Stomach (tissue), 9 donors: ENCODE measurements around the gene SUV39H1. TPM values are rescaled to one million over a fixed set of nuclear protein-coding genes. Genes with fewer than 3 reads are reported as not detected.
"Not testable (repeated sequence)": the region's sequence is repeated elsewhere in the genome, so short reads cannot be mapped to it uniquely, and the experiment has no call there.

ENCODE experiments used
- DNase-seq, 2 donors: peaks; one replicate each; pipeline versions ENCODE4 v3.0.0 to v3.0.0-alpha.2; 2013 to 2019
- H3K27ac ChIP-seq, 5 donors: fragments of 200-600 bp in 4 of 5; sonication (generic) in 4 of 5; one replicate each; pipeline ENCODE4 v1.5.1; 2013 to 2019; ENCODE audit warnings: mild to moderate bottlenecking in 1 of 5, moderate library complexity in 1 of 5
- H3K27me3 ChIP-seq, 3 donors: fragments of 200-600 bp; sonication (generic); one replicate each; pipeline ENCODE4 v1.5.1; 2017 to 2019; ENCODE audit warnings: mixed run types in 1 of 3
- H3K36me3 ChIP-seq, 4 donors: fragments of 200-600 bp; sonication (generic); 1 replicate in 3 of 4; 2 replicates in 1 of 4; pipeline ENCODE4 v1.5.1; 2016 to 2019
- H3K4me1 ChIP-seq, 4 donors: fragments of 200-600 bp; sonication (generic); one replicate each; pipeline ENCODE4 v1.5.1; 2016 to 2019
- H3K4me3 ChIP-seq, 4 donors: fragments of 200-600 bp; sonication (generic) in 3 of 4; one replicate each; pipeline ENCODE4 v1.5.1; 2016 to 2019; ENCODE audit warnings: mild to moderate bottlenecking in 1 of 4
- H3K9me3 ChIP-seq, 4 donors: fragments of 200-600 bp; sonication (generic); one replicate each; pipeline ENCODE4 v1.5.1; 2016 to 2019
- CTCF ChIP-seq, 7 experiments: fragments of 450-650 bp in 4 of 7; fragments of 200-600 bp in 3 of 7; sonication (generic) in 3 of 7; IDR thresholded peaks; one replicate each; pipeline ENCODE4 v1.5.1; 2016 to 2019; ENCODE audit warnings: antibody characterized with exemption in 7 of 7, control low read depth in 2 of 7, mild to moderate bottlenecking in 1 of 7
- EP300 ChIP-seq: sonication (generic); formaldehyde crosslinking; IDR thresholded peaks from one replicate; pipeline ENCODE4 v1.6.1; 2017; ENCODE audit warnings: antibody characterized with exemption
- POLR2A ChIP-seq, 4 donors: fragments of 450-650 bp; IDR thresholded peaks; one replicate each; pipeline ENCODE4 v1.6.1; 2016; ENCODE audit warnings: antibody characterized with exemption in 4 of 4, control low read depth in 2 of 4, mild to moderate bottlenecking in 1 of 4, moderate library complexity in 1 of 4
- POLR2AphosphoS5 ChIP-seq, 3 donors: sonication (generic); formaldehyde crosslinking; IDR thresholded peaks; one replicate each; pipeline ENCODE4 v1.6.1; 2016; ENCODE audit warnings: antibody characterized with exemption in 3 of 3
- WGBS, 5 donors: extraction: QIAGEN DNeasy Blood & Tissue Kit in 3 of 5; methylation state at CpG; one replicate each; pipeline versions ENCODE4 v1.1.5 to v1.1.7; 2013 to 2018; 5-methylcytosine and 5-hydroxymethylcytosine counted together
- intact Hi-C: fragments of 100-400 bp; cut with DNase I; formaldehyde crosslinking; loops from one replicate; pipeline ENCODE4 v1.15.1; 2023; ENCODE audit warnings: low total_unique reads
- polyA plus RNA-seq, 3 donors: library from polyadenylated mRNA; stranded (reverse); fragments of 200-250 nt; gene quantifications; one replicate each; pipeline ENCODE4 v1.2.3, GENCODE V29; 2013
- total RNA-seq, 5 donors: library from RNA; depleted of rRNA; stranded (reverse); fragments of >200 nt; gene quantifications; one replicate each; pipeline versions ENCODE4 v1.1.0 to v1.2.3, GENCODE V29; 2014 to 2016
- donor health status: healthy with polysubstance abuse.
- donor health status: Bipolar disorder and iron deficiency.
- donor health status: healthy.

The SUV39H1 gene
- total and polyA plus RNA-seq, 8 donors = 1.8 to 5.5 (median 4.1) TPM

- Histone ChIP-seq H3K4me3 (no peak overlapping the region), H3K27ac (no peak overlapping the region), H3K36me3 (no peaks in the 10 kb centered on the region), H3K4me1 (no peaks in the 10 kb centered on the region), H3K27me3 (no peaks in the 10 kb centered on the region), H3K9me3 (peaks cover 0 to 7% (median 0%) of the 10 kb centered on the region in 4 donors)
- intact Hi-C loops = no loop called here
- no peak for TF ChIP-seq POLR2A (IDR thresholded peaks at IDR 0.05)
- no peak for TF ChIP-seq EP300
- no peak for TF ChIP-seq CTCF (IDR thresholded peaks at IDR 0.05)
- TF ChIP-seq POLR2AphosphoS5 (IDR thresholded peaks at IDR 0.05) = no peak
- WGBS, 5 donors = 20 to 92% (median 86%) methylated on average over 1 of the region's 1 CpG
- DNase-seq = no peak
Measured at GRCh38 chrX:48663241-48663640, 33.3 kb upstream of the SUV39H1 start.

- 77 to 88% (median 79%) methylated on average over 1 of the region's 1 CpG for WGBS, 5 donors
- no peak for TF ChIP-seq POLR2AphosphoS5 (IDR thresholded peaks at IDR 0.05)
- TF ChIP-seq POLR2A (IDR thresholded peaks at IDR 0.05) = no peak
- TF ChIP-seq CTCF (IDR thresholded peaks at IDR 0.05) = no peak
- no peak for TF ChIP-seq EP300
- intact Hi-C loops = no loop called here
Measured at GRCh38 chrX:48664156-48664555, 32.4 kb upstream of the SUV39H1 start.

GRCh38 chrX:48665991-48666390 is 30.5 kb upstream of the SUV39H1 start:
- H3K27me3 ChIP-seq = no peaks in the 10 kb centered on the region
- peaks cover 0 to 7% (median 0%) of the 10 kb centered on the region in 4 donors for H3K9me3 ChIP-seq
- TF ChIP-seq CTCF (IDR thresholded peaks at IDR 0.05) (no peak), POLR2AphosphoS5 (IDR thresholded peaks at IDR 0.05) (no peak), EP300 (no peak), POLR2A (IDR thresholded peaks at IDR 0.05) (no peak)
- H3K36me3 ChIP-seq = no peaks in the 10 kb centered on the region
- no peak overlapping the region for H3K4me3 ChIP-seq
- no peak for DNase-seq
- no peak overlapping the region for H3K27ac ChIP-seq
- 60 to 83% (median 72%) methylated on average over 2 of the region's 2 CpGs for WGBS, 5 donors
- H3K4me1 ChIP-seq = no peaks in the 10 kb centered on the region
- intact Hi-C loops = no loop called here

More at GRCh38 chrX:48664156-48664555, 32.4 kb upstream of the SUV39H1 start:
- DNase-seq = no peak
- H3K9me3 ChIP-seq = peaks cover 0 to 7% (median 0%) of the 10 kb centered on the region in 4 donors
- no peaks in the 10 kb centered on the region for H3K27me3 ChIP-seq
- H3K36me3 ChIP-seq = no peaks in the 10 kb centered on the region
- no peak overlapping the region for H3K4me3 ChIP-seq
- H3K4me1 ChIP-seq = no peaks in the 10 kb centered on the region
- H3K27ac ChIP-seq = no peak overlapping the region

- DNase-seq = no peak
- 60 to 94% (median 82%) methylated on average over 3 to 4 of the region's 4 CpGs for WGBS, 5 donors
- no peak overlapping the region for H3K27ac ChIP-seq
- H3K36me3 ChIP-seq = no peaks in the 10 kb centered on the region
- TF ChIP-seq POLR2A (IDR thresholded peaks at IDR 0.05) = no peak
- no peaks in the 10 kb centered on the region for H3K4me1 ChIP-seq
- H3K9me3 ChIP-seq = peaks cover 0 to 7% (median 0%) of the 10 kb centered on the region in 4 donors
- H3K4me3 ChIP-seq = no peak overlapping the region
- intact Hi-C loops = no loop called here
- no peaks in the 10 kb centered on the region for H3K27me3 ChIP-seq
Measured at GRCh38 chrX:48666649-48667048, 29.9 kb upstream of the SUV39H1 start.

- Histone ChIP-seq H3K4me3 (no peak overlapping the region), H3K9me3 (peaks cover 0 to 7% (median 0%) of the 10 kb centered on the region in 4 donors), H3K27ac (no peak overlapping the region), H3K27me3 (no peaks in the 10 kb centered on the region), H3K4me1 (no peaks in the 10 kb centered on the region), H3K36me3 (no peaks in the 10 kb centered on the region)
- TF ChIP-seq POLR2A (IDR thresholded peaks at IDR 0.05) (no peak), CTCF (IDR thresholded peaks at IDR 0.05) (no peak), EP300 (no peak), POLR2AphosphoS5 (IDR thresholded peaks at IDR 0.05) (no peak)
- no peak for DNase-seq
- WGBS, 5 donors = 77 to 82% (median 81%) methylated on average over 2 to 4 of the region's 4 CpGs
- intact Hi-C loops = no loop called here
Measured at GRCh38 chrX:48667509-48667908, 29.0 kb upstream of the SUV39H1 start.

- H3K9me3 ChIP-seq, intact Hi-C loops, DNase-seq, H3K4me3 ChIP-seq, H3K36me3 ChIP-seq, H3K27me3 ChIP-seq, H3K4me1 ChIP-seq, H3K27ac ChIP-seq: not testable (repeated sequence)
- WGBS, 5 donors = 82 to 88% (median 84%) methylated on average over 11 of the region's 11 CpGs
Measured at GRCh38 chrX:48668187-48668586, 28.3 kb upstream of the SUV39H1 start.
